ENCODE measurements around the gene TTC21B. TPM values are rescaled to one million over a fixed set of nuclear protein-coding genes. Genes with fewer than 3 reads are reported as not detected.
A peak's percentile ranks its signal among the peaks of the same experiment; 100 is the strongest.

TTC21B gene
- total and polyA plus RNA-seq, 2 of the 8 experiments (the other 6 are each of a cell fraction or from before 2014, with no cell fraction given): 6.9 to 20.8 TPM

DNA sequence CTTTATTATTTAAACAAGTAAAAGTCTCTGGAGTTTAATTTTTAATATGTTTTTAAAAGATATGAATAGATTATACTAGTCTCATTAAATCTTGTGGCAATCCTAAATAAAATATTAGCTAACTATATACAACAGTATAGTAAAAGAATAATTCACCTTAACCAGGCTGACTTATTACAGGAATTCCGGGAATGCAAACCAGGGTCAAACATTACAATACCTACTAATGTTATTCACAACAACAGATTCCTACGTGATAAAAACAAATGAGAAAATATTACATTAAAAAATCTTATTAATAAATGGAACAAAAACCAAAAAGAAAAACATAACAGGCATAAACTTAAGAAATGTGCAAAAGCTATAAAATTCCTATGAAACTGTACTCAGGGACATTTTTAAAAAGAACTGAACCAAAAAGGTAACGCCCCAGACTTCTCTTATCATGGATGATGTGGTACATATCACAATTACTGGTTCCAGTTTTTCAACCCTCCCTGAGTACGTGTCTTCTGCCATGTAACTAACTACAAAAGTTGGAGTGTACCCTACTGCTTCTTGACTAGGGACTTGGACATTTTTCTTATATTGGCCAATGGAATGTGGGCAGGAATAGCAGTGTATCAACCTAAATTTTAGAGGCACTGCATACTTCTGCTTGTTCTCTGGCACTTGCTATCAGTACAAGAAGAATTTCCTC lies 20.2 kb downstream of the TTC21B start (continued):
- TF ChIP-seq, protein P1, sequence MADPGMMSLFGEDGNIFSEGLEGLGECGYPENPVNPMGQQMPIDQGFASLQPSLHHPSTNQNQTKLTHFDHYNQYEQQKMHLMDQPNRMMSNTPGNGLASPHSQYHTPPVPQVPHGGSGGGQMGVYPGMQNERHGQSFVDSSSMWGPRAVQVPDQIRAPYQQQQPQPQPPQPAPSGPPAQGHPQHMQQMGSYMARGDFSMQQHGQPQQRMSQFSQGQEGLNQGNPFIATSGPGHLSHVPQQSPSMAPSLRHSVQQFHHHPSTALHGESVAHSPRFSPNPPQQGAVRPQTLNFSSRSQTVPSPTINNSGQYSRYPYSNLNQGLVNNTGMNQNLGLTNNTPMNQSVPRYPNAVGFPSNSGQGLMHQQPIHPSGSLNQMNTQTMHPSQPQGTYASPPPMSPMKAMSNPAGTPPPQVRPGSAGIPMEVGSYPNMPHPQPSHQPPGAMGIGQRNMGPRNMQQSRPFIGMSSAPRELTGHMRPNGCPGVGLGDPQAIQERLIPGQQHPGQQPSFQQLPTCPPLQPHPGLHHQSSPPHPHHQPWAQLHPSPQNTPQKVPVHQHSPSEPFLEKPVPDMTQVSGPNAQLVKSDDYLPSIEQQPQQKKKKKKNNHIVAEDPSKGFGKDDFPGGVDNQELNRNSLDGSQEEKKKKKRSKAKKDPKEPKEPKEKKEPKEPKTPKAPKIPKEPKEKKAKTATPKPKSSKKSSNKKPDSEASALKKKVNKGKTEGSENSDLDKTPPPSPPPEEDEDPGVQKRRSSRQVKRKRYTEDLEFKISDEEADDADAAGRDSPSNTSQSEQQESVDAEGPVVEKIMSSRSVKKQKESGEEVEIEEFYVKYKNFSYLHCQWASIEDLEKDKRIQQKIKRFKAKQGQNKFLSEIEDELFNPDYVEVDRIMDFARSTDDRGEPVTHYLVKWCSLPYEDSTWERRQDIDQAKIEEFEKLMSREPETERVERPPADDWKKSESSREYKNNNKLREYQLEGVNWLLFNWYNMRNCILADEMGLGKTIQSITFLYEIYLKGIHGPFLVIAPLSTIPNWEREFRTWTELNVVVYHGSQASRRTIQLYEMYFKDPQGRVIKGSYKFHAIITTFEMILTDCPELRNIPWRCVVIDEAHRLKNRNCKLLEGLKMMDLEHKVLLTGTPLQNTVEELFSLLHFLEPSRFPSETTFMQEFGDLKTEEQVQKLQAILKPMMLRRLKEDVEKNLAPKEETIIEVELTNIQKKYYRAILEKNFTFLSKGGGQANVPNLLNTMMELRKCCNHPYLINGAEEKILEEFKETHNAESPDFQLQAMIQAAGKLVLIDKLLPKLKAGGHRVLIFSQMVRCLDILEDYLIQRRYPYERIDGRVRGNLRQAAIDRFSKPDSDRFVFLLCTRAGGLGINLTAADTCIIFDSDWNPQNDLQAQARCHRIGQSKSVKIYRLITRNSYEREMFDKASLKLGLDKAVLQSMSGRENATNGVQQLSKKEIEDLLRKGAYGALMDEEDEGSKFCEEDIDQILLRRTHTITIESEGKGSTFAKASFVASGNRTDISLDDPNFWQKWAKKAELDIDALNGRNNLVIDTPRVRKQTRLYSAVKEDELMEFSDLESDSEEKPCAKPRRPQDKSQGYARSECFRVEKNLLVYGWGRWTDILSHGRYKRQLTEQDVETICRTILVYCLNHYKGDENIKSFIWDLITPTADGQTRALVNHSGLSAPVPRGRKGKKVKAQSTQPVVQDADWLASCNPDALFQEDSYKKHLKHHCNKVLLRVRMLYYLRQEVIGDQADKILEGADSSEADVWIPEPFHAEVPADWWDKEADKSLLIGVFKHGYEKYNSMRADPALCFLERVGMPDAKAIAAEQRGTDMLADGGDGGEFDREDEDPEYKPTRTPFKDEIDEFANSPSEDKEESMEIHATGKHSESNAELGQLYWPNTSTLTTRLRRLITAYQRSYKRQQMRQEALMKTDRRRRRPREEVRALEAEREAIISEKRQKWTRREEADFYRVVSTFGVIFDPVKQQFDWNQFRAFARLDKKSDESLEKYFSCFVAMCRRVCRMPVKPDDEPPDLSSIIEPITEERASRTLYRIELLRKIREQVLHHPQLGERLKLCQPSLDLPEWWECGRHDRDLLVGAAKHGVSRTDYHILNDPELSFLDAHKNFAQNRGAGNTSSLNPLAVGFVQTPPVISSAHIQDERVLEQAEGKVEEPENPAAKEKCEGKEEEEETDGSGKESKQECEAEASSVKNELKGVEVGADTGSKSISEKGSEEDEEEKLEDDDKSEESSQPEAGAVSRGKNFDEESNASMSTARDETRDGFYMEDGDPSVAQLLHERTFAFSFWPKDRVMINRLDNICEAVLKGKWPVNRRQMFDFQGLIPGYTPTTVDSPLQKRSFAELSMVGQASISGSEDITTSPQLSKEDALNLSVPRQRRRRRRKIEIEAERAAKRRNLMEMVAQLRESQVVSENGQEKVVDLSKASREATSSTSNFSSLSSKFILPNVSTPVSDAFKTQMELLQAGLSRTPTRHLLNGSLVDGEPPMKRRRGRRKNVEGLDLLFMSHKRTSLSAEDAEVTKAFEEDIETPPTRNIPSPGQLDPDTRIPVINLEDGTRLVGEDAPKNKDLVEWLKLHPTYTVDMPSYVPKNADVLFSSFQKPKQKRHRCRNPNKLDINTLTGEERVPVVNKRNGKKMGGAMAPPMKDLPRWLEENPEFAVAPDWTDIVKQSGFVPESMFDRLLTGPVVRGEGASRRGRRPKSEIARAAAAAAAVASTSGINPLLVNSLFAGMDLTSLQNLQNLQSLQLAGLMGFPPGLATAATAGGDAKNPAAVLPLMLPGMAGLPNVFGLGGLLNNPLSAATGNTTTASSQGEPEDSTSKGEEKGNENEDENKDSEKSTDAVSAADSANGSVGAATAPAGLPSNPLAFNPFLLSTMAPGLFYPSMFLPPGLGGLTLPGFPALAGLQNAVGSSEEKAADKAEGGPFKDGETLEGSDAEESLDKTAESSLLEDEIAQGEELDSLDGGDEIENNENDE (IDR thresholded peaks at IDR 0.05; ENCODE audit: insufficient replicate concordance, low read length): peak; percentile 41
- no peak for TF ChIP-seq POLR2AphosphoS5 (IDR thresholded peaks at IDR 0.05; ENCODE audit: low read depth, low read length)
- no peak for TF ChIP-seq CEBPB (IDR thresholded peaks at IDR 0.05; ENCODE audit: low read depth, low read length)
- TF ChIP-seq CTBP2 (IDR thresholded peaks at IDR 0.05; ENCODE audit: borderline replicate concordance, insufficient read depth, insufficient read length, low read length): no peak
- peak; percentile 67 for TF ChIP-seq TEAD4 (IDR thresholded peaks at IDR 0.05; ENCODE audit: low read depth, low read length)
